Thyroid gland (tissue), 4 donors: ENCODE measurements around the gene NCAPD2.

Source experiments
- CTCF ChIP-seq, 6 experiments: fragments of 200-600 bp in 3 of 6; fragments of 450-650 bp in 3 of 6; sonication (generic) in 3 of 6; IDR thresholded peaks; one replicate each; pipeline ENCODE4 v1.5.1; 2016 to 2019; ENCODE audit warnings: antibody characterized with exemption in 6 of 6, mild to moderate bottlenecking in 2 of 6, inconsistent platforms in 1 of 6, moderate library complexity in 1 of 6
- POLR2A ChIP-seq, 2 donors: fragments of 450-650 bp; IDR thresholded peaks; one replicate each; pipeline ENCODE4 v1.6.1; 2017; ENCODE audit warnings: antibody characterized with exemption in 2 of 2, mild to moderate bottlenecking in 2 of 2, moderate library complexity in 1 of 2

- TF ChIP-seq CTCF (IDR thresholded peaks at IDR 0.05): no peak
- TF ChIP-seq POLR2A (IDR thresholded peaks at IDR 0.05): no peak
Observed at GRCh38 chr12:6526766-6527525, 33.0 kb downstream of the NCAPD2 start.
